ENCODE results near the gene PUSL1.

DNA sequence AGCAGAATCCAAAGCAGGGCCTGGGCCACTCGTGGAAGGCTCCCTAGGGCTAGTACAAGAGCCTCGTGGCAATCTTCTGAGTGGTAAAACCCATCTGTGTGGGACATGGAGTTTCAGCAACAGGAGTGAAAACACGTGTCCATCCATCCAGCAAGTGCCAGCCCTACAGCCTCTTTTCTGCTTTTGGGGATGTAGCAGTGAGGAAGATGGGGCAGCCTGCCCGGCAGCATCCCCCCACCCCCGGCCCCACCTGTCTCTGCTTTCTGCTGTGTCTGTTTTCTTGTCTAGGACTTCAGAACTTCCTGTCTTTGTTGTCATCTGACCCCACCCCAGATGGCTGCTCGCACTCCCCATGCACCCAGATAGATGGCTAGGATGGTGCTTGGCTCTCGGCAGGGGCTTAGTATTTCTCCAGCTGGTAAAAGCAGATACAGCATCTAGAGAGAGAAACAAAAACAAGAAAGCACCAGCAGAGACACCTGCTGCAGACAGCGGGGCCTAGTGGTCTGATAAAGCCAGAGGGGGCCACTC, 17.7 kb downstream of the PUSL1 start:
- TF ChIP-seq, protein P1, sequence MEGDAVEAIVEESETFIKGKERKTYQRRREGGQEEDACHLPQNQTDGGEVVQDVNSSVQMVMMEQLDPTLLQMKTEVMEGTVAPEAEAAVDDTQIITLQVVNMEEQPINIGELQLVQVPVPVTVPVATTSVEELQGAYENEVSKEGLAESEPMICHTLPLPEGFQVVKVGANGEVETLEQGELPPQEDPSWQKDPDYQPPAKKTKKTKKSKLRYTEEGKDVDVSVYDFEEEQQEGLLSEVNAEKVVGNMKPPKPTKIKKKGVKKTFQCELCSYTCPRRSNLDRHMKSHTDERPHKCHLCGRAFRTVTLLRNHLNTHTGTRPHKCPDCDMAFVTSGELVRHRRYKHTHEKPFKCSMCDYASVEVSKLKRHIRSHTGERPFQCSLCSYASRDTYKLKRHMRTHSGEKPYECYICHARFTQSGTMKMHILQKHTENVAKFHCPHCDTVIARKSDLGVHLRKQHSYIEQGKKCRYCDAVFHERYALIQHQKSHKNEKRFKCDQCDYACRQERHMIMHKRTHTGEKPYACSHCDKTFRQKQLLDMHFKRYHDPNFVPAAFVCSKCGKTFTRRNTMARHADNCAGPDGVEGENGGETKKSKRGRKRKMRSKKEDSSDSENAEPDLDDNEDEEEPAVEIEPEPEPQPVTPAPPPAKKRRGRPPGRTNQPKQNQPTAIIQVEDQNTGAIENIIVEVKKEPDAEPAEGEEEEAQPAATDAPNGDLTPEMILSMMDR (conservative IDR thresholded peaks at IDR 0.05; ENCODE audit: low read length) = no peak
- no peak for TF ChIP-seq EZH2phosphoT487 (IDR thresholded peaks at IDR 0.05; ENCODE audit: borderline replicate concordance, low read depth, low read length)
